ENCODE measurements around the gene TRIM7. TPM values are rescaled to one million over a fixed set of nuclear protein-coding genes. Genes with fewer than 3 reads are reported as not detected.

The TRIM7 gene
- total RNA-seq, 1 donor from 2014 or later: 1.8 TPM

- peak overlapping the region; percentile 89 for H3K4me3 Mint-ChIP-seq
Observed at GRCh38 chr5:181205761-181206649, 1.0 kb upstream of the TRIM7 start.

DNA sequence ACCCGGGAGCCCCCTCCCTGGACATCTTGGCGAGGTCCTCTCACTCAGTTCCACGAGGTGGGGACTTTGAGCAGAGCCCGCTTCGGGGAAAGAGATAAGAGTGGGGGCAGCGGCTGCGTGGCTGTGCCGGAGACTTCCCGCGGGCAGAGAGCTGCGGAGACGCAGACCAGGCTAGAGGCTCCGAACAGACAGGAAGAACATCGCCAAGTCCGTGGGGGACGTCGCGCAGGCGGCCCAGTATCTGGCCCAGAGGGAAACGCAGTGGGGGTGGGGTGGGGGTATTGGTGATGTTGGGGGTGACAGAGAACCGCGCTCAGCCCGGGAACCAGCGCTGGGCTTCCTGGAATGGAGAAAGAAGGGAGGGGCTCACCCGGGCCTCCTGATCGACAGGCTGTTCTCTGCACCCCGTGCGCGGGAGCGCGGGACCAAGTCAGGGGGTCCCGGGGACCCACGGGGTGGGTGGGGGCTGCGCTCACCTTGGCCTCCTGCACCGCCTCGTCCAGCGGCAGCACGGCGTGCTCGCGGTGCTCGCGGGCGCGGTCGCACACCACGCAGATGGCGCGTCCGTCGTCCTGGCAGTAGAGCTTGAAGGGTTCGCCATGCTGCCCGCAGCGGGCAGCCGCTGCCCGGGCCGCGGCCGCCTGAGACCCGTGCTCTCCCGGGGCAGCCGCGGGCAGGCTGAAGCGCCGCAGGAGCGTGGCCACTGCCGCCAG is 727 bp downstream of the TRIM7 start:
- H3K27ac Mint-ChIP-seq: peak overlapping the region; percentile 81
- no peaks in the 10 kb centered on the region for H3K9me3 Mint-ChIP-seq
- peak overlapping the region; percentile 88 for H3K4me3 Mint-ChIP-seq
- intact Hi-C loops (cut with micrococcal nuclease): no loop called here
- H3K4me1 Mint-ChIP-seq (ENCODE audit: low read depth): peaks cover 34% of the 10 kb centered on the region
- DNase-seq (ENCODE audit: low spot score): no peak
- H3K27me3 Mint-ChIP-seq (ENCODE audit: insufficient read depth): peaks cover 47% of the 10 kb centered on the region
- H3K36me3 Mint-ChIP-seq (ENCODE audit: low read depth): peaks cover 3% of the 10 kb centered on the region

More at GRCh38 chr5:181205761-181206649, 1.0 kb upstream of the TRIM7 start:
- Mint-ChIP-seq H3K27ac (peak overlapping the region; percentile 95), H3K36me3 (ENCODE audit: low read depth) (peaks cover 3% of the 10 kb centered on the region), H3K9me3 (no peaks in the 10 kb centered on the region), H3K27me3 (ENCODE audit: insufficient read depth) (peaks cover 37% of the 10 kb centered on the region), H3K4me1 (ENCODE audit: low read depth) (peaks cover 34% of the 10 kb centered on the region)
- DNase-seq (ENCODE audit: low spot score): no peak
- intact Hi-C loops (cut with micrococcal nuclease): loop anchor here (2.0 to 5.0 kb wide), 3 partner anchors 33 to 45 kb away; partner anchors contain the start of gene RACK1

DNA sequence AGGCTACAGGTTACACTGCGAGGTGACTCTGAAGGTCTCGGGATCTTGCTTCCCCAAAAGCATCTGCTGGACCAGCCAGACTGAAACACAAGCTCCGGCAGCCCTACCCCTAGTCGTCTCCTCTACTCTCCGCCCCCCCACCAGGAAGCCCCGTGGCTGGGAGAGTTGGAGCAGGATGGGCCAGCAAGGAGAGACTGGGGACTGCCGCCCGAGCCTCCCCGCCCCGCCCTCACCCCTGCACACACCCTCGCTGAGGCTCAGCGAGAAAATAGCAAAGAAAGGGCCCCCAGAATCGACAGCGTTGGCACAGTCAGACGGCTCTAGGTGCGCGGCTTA is 1.3 kb downstream of the TRIM7 start:
- H3K36me3 Mint-ChIP-seq (ENCODE audit: low read depth): peaks cover 3% of the 10 kb centered on the region
- H3K4me1 Mint-ChIP-seq (ENCODE audit: low read depth): peaks cover 34% of the 10 kb centered on the region
- DNase-seq (ENCODE audit: low spot score): no peak
- no peaks in the 10 kb centered on the region for H3K9me3 Mint-ChIP-seq
- peak overlapping the region; percentile 81 for H3K27ac Mint-ChIP-seq
- intact Hi-C loops (cut with micrococcal nuclease): no loop called here
- H3K27me3 Mint-ChIP-seq (ENCODE audit: insufficient read depth): peaks cover 49% of the 10 kb centered on the region
- peak overlapping the region; percentile 88 for H3K4me3 Mint-ChIP-seq

DNA sequence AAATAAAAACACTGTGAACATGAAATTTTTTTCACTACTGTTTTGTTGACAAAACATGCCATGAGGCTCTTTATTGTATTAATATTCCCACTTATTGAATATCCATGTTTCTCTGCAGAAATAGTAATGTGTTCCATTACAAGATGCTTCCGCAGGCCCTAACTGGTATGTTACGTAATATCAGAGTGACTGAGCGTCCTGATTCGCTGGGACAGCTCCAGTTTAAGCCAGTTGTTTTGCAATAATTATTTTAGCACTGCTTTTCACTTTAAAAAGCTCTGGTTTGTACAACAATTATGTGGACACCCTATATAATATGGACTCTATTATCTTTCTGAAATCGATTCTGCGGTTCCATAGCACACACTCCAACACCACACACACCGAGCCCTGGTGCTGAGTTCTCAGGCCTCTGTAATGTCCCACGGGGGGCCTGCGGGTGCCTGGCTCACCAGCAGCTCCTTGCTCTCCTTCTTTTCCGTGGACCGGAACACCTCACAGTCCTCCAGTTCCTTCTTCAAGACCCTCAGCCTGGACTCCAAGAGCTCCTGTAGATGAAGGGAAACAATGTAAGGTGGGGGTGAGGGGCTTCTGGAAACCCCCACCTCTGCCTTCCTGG is 1.8 kb downstream of the TRIM7 start:
- peaks cover 49% of the 10 kb centered on the region for H3K27me3 Mint-ChIP-seq (ENCODE audit: insufficient read depth)
- no peak for DNase-seq (ENCODE audit: low spot score)
- no peak overlapping the region for H3K27ac Mint-ChIP-seq
- no peaks in the 10 kb centered on the region for H3K9me3 Mint-ChIP-seq
- H3K4me1 Mint-ChIP-seq (ENCODE audit: low read depth): peaks cover 31% of the 10 kb centered on the region
- intact Hi-C loops (cut with micrococcal nuclease): no loop called here
- H3K4me3 Mint-ChIP-seq: peak overlapping the region; percentile 88
- peaks cover 3% of the 10 kb centered on the region for H3K36me3 Mint-ChIP-seq (ENCODE audit: low read depth)

GRCh38 chr5:181200816-181201215 is 4.2 kb downstream of the TRIM7 start:
- no peak overlapping the region for H3K4me3 Mint-ChIP-seq
- peaks cover 38% of the 10 kb centered on the region for H3K27me3 Mint-ChIP-seq (ENCODE audit: insufficient read depth)
- no peaks in the 10 kb centered on the region for H3K36me3 Mint-ChIP-seq (ENCODE audit: low read depth)
- intact Hi-C loops (cut with micrococcal nuclease): no loop called here
- peaks cover 10% of the 10 kb centered on the region for H3K4me1 Mint-ChIP-seq (ENCODE audit: low read depth)
- no peak overlapping the region for H3K27ac Mint-ChIP-seq
- no peak for DNase-seq (ENCODE audit: low spot score)
- H3K9me3 Mint-ChIP-seq: no peaks in the 10 kb centered on the region

DNA sequence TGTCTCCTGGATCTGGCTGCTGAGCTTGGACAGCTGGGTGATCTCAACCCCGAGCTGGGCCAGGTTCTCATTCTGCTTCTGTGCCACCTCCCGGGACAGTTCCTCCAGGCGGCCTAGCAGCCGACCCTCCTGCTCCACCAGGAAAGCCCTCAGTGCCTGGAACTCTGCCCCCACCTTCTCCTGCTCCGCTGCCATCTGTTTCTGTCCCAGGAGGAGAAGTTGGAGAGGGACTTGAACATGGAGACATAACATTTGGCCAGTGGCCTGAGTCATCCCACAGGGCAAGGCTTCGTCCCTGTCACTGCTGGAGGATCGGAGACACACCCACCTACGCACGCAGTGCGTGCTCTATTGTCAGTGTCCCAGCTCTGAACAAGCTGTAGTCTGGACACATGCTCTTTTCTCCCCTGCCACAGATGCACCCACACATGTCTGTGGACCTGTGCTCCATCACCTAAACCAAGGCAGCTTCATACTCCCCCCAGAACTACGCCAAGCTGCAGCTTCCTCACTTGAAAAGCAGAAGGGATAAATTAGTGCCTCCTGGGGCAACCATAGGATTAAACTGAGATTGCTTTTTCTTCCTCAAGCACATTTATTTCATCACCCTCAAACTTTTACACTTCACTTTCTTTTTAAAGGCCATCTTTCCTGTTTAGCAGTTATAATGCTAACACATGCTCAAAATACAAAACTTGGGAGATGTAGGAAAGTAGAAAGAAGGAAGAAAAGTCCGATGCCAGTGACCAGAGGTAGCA is 4.9 kb downstream of the TRIM7 start:
- Mint-ChIP-seq H3K9me3 (no peaks in the 10 kb centered on the region), H3K27ac (no peak overlapping the region)
- intact Hi-C loops (cut with micrococcal nuclease): no loop called here

GRCh38 chr5:181198905-181199519 is 6.0 kb downstream of the TRIM7 start:
- no peak for DNase-seq (ENCODE audit: low spot score)
- intact Hi-C loops (cut with micrococcal nuclease): no loop called here
- Mint-ChIP-seq H3K4me3 (no peak overlapping the region), H3K9me3 (no peaks in the 10 kb centered on the region), H3K27me3 (ENCODE audit: insufficient read depth) (peaks cover 30% of the 10 kb centered on the region), H3K27ac (no peak overlapping the region), H3K4me1 (ENCODE audit: low read depth) (peaks cover 5% of the 10 kb centered on the region), H3K36me3 (ENCODE audit: low read depth) (no peaks in the 10 kb centered on the region)

More for the DNA sequence above, 4.9 kb downstream of the TRIM7 start:
- Mint-ChIP-seq H3K27me3 (ENCODE audit: insufficient read depth) (peaks cover 33% of the 10 kb centered on the region), H3K4me1 (ENCODE audit: low read depth) (peaks cover 5% of the 10 kb centered on the region), H3K36me3 (ENCODE audit: low read depth) (no peaks in the 10 kb centered on the region), H3K4me3 (no peak overlapping the region)
- no peak for DNase-seq (ENCODE audit: low spot score)

DNA sequence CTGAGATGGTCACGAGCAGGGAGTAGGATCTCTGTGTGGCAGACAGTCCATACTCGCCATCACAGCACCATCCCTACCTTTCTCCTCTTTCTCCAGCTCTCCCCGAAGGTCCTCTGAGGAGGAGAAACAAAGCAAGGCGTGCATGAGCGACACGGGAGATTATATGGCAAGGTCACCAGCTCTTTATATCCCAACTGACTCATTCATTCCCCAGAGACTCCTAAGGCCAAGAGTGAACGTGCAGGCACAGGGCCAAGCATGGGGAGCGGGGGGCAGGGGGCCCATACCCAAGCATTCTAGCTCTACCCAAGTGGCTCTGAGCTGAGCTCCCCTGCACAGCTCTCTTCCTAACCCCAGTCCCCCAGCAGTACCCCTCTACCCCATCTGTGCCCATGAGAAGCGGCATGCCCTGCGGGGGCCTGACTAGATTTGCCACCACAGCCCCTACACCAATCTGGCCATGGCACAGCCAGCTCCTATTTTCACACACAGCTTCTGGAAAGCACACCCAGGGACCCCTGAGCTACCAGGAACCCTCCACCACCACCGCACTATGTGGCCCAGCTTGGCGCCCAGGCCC is 6.8 kb downstream of the TRIM7 start:
- peaks cover 24% of the 10 kb centered on the region for H3K27me3 Mint-ChIP-seq (ENCODE audit: insufficient read depth)
- no peak for DNase-seq (ENCODE audit: low spot score)
- no peak overlapping the region for H3K4me3 Mint-ChIP-seq

GRCh38 chr5:181197326-181197951 is 7.6 kb downstream of the TRIM7 start:
- Mint-ChIP-seq H3K36me3 (ENCODE audit: low read depth) (no peaks in the 10 kb centered on the region), H3K27ac (no peak overlapping the region), H3K9me3 (no peaks in the 10 kb centered on the region), H3K27me3 (ENCODE audit: insufficient read depth) (peaks cover 21% of the 10 kb centered on the region), H3K4me1 (ENCODE audit: low read depth) (peaks cover 6% of the 10 kb centered on the region), H3K4me3 (no peak overlapping the region)
- no peak for DNase-seq (ENCODE audit: low spot score)
- intact Hi-C loops (cut with micrococcal nuclease): no loop called here

More for the DNA sequence above, 6.8 kb downstream of the TRIM7 start:
- Mint-ChIP-seq H3K4me1 (ENCODE audit: low read depth) (no peaks in the 10 kb centered on the region), H3K36me3 (ENCODE audit: low read depth) (no peaks in the 10 kb centered on the region), H3K9me3 (no peaks in the 10 kb centered on the region), H3K27ac (no peak overlapping the region)
- intact Hi-C loops (cut with micrococcal nuclease): no loop called here

- no peak overlapping the region for H3K4me3 Mint-ChIP-seq
- no peak for DNase-seq (ENCODE audit: low spot score)
- intact Hi-C loops (cut with micrococcal nuclease): no loop called here
Observed at GRCh38 chr5:181195249-181195761, 9.7 kb downstream of the TRIM7 start.

DNA sequence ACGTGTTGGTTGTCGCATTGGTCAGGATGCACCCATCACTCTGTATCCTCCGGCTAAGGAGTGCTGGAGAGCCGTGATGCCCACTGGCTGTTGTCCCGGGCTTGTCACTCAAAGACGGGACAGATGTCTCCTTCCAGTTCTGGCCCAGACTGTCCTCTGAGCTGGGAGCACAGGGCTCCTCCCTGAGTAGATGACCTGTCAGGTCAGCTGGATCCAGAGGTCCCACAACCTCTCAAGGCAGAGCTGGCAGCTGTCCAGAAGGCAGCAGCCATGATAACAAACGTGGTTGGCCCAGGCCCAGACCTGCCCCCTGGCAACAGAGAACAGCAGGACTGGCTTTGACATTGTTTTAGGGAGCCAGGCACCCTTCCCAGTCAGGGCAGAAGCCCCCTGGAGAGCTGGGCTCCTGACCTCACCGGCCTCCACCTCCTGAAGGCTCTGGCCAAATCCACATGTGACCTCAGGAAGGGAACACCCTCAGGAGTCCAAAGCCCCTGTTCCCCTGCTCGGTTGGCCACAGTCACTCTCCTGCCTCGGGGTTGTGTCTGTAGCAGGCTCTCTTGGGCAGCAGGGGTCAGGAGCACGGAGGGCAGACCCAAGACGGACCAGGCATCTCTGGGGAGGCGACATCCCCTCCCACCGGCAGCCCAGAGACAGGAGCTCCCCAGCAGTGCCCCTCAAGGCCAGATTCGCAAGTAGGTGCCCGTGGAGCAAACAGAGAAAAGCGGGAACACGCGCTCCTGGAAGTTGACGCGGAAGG is 10.3 kb downstream of the TRIM7 start:
- Mint-ChIP-seq H3K27ac (no peak overlapping the region), H3K36me3 (ENCODE audit: low read depth) (peaks cover 2% of the 10 kb centered on the region), H3K4me3 (no peak overlapping the region), H3K27me3 (ENCODE audit: insufficient read depth) (peaks cover 5% of the 10 kb centered on the region), H3K4me1 (ENCODE audit: low read depth) (peaks cover 23% of the 10 kb centered on the region), H3K9me3 (no peaks in the 10 kb centered on the region)
- intact Hi-C loops (cut with micrococcal nuclease): no loop called here
- DNase-seq (ENCODE audit: low spot score): no peak

More at GRCh38 chr5:181195249-181195761, 9.7 kb downstream of the TRIM7 start:
- Mint-ChIP-seq H3K27ac (no peak overlapping the region), H3K9me3 (no peaks in the 10 kb centered on the region), H3K36me3 (ENCODE audit: low read depth) (peaks cover 2% of the 10 kb centered on the region), H3K4me1 (ENCODE audit: low read depth) (peaks cover 17% of the 10 kb centered on the region), H3K27me3 (ENCODE audit: insufficient read depth) (peaks cover 8% of the 10 kb centered on the region)
